Measurements from ENCODE around the gene BTF3L4.

Gene BTF3L4

DNA sequence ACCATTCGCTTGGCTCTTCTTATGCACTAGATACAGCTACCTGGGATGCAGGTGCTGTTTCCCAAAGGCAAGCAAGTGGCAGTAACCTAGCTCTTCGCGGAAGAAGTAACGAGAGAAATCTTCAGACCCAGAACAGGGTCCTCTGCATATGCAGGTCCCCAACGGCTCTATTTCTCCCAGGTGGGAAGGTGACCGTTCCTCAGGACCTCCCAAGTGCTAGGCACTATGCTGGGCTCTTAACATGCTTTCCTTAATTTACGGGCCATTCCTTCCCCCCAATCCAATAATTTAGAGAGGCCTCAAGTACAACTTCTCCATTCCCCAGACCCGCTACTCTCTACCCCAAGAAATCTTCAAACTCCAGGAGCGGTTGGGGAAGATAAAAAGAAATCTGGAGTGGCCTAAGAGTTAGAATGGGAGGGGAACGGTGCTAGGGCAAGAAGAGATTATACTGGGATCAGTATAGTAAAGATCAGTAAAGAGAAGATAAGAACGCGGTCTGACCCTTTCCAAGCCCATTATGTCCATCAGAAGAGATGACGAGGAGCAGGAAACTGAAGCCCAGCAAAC is 1.5 kb upstream of the BTF3L4 start:
- Histone ChIP-seq H3K79me2 (ENCODE audit: low read length) (peaks cover 64% of the 10 kb centered on the region), H3K36me3 (replicated peaks; ENCODE audit: insufficient read depth, low read length) (no peaks in the 10 kb centered on the region), H3K27me3 (replicated peaks; ENCODE audit: insufficient read depth, low read length) (no peaks in the 10 kb centered on the region), H3F3A (ENCODE audit: insufficient read depth, low read length) (peaks cover 13% of the 10 kb centered on the region), H3K9me3 (replicated peaks; ENCODE audit: insufficient read depth, low read length) (no peaks in the 10 kb centered on the region), H3K4me2 (ENCODE audit: low read depth, low read length) (peak overlapping the region; percentile 94), H3K4me3 (ENCODE audit: low read length) (peak overlapping the region; percentile 97), H4K20me1 (ENCODE audit: insufficient read depth, low read length) (no peaks in the 10 kb centered on the region), H3K27ac (ENCODE audit: low read length) (peak overlapping the region; percentile 73; the same call in 1 of the 2 replicates), H3K4me1 (ENCODE audit: low read length) (peaks cover 24% of the 10 kb centered on the region), H3K9ac (ENCODE audit: low read length) (peak overlapping the region; percentile 92), H3K9me2 (replicated peaks; ENCODE audit: insufficient read depth, low read length) (no peaks in the 10 kb centered on the region), H2AFZ (ENCODE audit: low read length) (peak overlapping the region; percentile 98)
- TF ChIP-seq EZH2phosphoT487 (IDR thresholded peaks at IDR 0.05; ENCODE audit: low read length), result no peak
- TF ChIP-seq EZH2 (optimal IDR thresholded peaks at IDR 0.05; ENCODE audit: low read depth, low read length), result no peak
- TF ChIP-seq, protein P1, sequence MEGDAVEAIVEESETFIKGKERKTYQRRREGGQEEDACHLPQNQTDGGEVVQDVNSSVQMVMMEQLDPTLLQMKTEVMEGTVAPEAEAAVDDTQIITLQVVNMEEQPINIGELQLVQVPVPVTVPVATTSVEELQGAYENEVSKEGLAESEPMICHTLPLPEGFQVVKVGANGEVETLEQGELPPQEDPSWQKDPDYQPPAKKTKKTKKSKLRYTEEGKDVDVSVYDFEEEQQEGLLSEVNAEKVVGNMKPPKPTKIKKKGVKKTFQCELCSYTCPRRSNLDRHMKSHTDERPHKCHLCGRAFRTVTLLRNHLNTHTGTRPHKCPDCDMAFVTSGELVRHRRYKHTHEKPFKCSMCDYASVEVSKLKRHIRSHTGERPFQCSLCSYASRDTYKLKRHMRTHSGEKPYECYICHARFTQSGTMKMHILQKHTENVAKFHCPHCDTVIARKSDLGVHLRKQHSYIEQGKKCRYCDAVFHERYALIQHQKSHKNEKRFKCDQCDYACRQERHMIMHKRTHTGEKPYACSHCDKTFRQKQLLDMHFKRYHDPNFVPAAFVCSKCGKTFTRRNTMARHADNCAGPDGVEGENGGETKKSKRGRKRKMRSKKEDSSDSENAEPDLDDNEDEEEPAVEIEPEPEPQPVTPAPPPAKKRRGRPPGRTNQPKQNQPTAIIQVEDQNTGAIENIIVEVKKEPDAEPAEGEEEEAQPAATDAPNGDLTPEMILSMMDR (IDR thresholded peaks at IDR 0.05; ENCODE audit: low read length), result no peak
- DNase-seq, result no peak

DNA sequence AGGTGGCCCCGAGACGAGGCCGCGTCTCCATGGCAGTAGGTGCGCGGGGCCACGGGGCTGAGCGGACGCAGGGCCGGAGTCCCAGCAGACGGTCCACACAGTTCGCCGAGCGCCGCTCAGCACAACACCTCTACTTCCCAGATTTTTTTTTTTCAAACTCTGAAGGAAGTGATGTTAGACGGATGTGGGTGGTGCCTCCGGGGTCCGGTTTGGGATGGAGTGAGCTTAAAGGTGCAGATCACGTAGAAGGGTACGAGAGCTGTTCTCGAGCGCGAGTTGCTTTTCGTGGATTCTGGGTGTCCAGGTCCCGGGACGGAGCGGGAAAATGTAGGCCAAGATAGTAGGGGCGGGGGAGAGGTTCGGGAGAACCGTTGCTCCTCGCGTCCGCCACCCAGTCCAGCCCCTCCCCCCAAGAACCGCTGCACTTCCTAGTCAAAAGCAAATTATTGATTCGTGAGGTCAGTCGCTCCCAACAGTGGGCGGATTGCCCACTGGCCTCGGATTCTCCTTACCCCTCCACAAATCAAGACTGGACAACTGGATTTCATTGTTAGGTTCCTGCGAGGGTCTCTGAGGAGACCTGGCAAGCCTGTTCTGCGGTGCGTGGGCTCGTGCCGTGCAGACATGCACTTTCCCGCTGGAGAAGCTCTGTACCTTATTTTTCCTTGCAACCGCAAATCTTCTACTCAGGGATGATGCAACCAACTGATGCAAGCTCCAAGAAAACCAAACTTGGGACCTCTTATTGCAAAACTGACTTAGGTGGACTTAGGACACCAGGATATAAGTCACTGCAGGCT is 829 bp upstream of the BTF3L4 start, which contains the start of gene TXNDC12:
TXNDC12 (minus strand) TSS at position 126 of the 800 bp plus-strand sequence; CDS start at position 31, 95 bp downstream.
- no peaks in the 10 kb centered on the region for H4K20me1 ChIP-seq (ENCODE audit: insufficient read depth, low read length)
- no peaks in the 10 kb centered on the region for H3K27me3 ChIP-seq (replicated peaks; ENCODE audit: insufficient read depth, low read length)
- peak within 1 kb of the TSS; percentile 97 for H3K4me3 ChIP-seq (ENCODE audit: low read length)
- H3K79me2 ChIP-seq (ENCODE audit: low read length), result peaks cover 71% of the 10 kb centered on the region
- peak within 1 kb of the TSS; percentile 92 for H3K9ac ChIP-seq (ENCODE audit: low read length)
- TF ChIP-seq, protein P1 (IDR thresholded peaks at IDR 0.05; ENCODE audit: low read length), result no peak
- no peak for TF ChIP-seq EZH2 (optimal IDR thresholded peaks at IDR 0.05; ENCODE audit: low read depth, low read length)
- TF ChIP-seq EZH2phosphoT487 (IDR thresholded peaks at IDR 0.05; ENCODE audit: low read length), result no peak
- no peaks in the 10 kb centered on the region for H3K9me3 ChIP-seq (replicated peaks; ENCODE audit: insufficient read depth, low read length)
- no peaks in the 10 kb centered on the region; the same call in 1 of the 2 replicates for H3K36me3 ChIP-seq (replicated peaks; ENCODE audit: insufficient read depth, low read length)
- DNase-seq, result peak; percentile 87
- H2AFZ ChIP-seq (ENCODE audit: low read length), result peak within 1 kb of the TSS; percentile 98
- peak within 1 kb of the TSS; percentile 94 for H3K4me2 ChIP-seq (ENCODE audit: low read depth, low read length)
- peaks cover 24% of the 10 kb centered on the region for H3K4me1 ChIP-seq (ENCODE audit: low read length)
- H3F3A ChIP-seq (ENCODE audit: insufficient read depth, low read length), result peaks cover 13% of the 10 kb centered on the region
- peak within 1 kb of the TSS; percentile 73 for H3K27ac ChIP-seq (ENCODE audit: low read length)
- H3K9me2 ChIP-seq (replicated peaks; ENCODE audit: insufficient read depth, low read length), result no peaks in the 10 kb centered on the region

DNA sequence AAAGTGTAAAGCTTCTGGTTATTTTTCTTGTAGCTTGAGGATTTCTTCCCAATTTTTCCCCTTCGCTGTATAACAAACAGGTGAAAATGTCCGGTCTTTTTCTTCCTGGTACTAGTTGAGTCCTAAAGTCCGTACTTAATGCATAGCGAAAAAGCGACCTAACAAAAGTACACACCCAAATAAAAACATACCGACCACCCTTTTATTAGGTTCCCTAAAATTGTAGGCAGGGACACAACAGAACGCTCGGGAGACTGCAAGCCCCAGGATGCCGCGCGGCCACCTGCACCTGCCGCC is 281 bp upstream of the BTF3L4 start:
- Histone ChIP-seq H3K9me3 (replicated peaks; ENCODE audit: insufficient read depth, low read length) (no peaks in the 10 kb centered on the region), H3F3A (ENCODE audit: insufficient read depth, low read length) (peaks cover 13% of the 10 kb centered on the region), H3K9ac (ENCODE audit: low read length) (peak overlapping the region; percentile 92; the same call in 1 of the 2 replicates), H3K4me1 (ENCODE audit: low read length) (peaks cover 24% of the 10 kb centered on the region), H3K4me2 (ENCODE audit: low read depth, low read length) (peak overlapping the region; percentile 94), H3K27ac (ENCODE audit: low read length) (peak overlapping the region; percentile 73; the same call in 1 of the 2 replicates), H3K4me3 (ENCODE audit: low read length) (peak overlapping the region; percentile 97), H3K36me3 (replicated peaks; ENCODE audit: insufficient read depth, low read length) (no peaks in the 10 kb centered on the region; the same call in 1 of the 2 replicates), H3K79me2 (ENCODE audit: low read length) (peaks cover 76% of the 10 kb centered on the region), H3K27me3 (replicated peaks; ENCODE audit: insufficient read depth, low read length) (no peaks in the 10 kb centered on the region), H4K20me1 (ENCODE audit: insufficient read depth, low read length) (no peaks in the 10 kb centered on the region), H3K9me2 (replicated peaks; ENCODE audit: insufficient read depth, low read length) (no peaks in the 10 kb centered on the region), H2AFZ (ENCODE audit: low read length) (peak overlapping the region; percentile 98)
- DNase-seq, result no peak
- TF ChIP-seq EZH2 (optimal IDR thresholded peaks at IDR 0.05; ENCODE audit: low read depth, low read length) (no peak), EZH2phosphoT487 (IDR thresholded peaks at IDR 0.05; ENCODE audit: low read length) (no peak)
- TF ChIP-seq, protein P1 (IDR thresholded peaks at IDR 0.05; ENCODE audit: low read length), result no peak

Measured in MM.1S (cell line).